ENCODE data around the gene NNAT. TPM values are rescaled to one million over a fixed set of nuclear protein-coding genes. Genes with fewer than 3 reads are reported as not detected.
"Not testable (repeated sequence)": the region's sequence is repeated elsewhere in the genome, so short reads cannot be mapped to it uniquely, and the experiment has no call there.

The NNAT gene
- polyA plus RNA-seq, 1 donor = 824 TPM

GRCh38 chr20:37541326-37541725, 20.3 kb downstream of the NNAT start:
- no peak for DNase-seq

- DNase-seq = no peak
Measured at GRCh38 chr20:37542281-37542680, 21.2 kb downstream of the NNAT start.

GRCh38 chr20:37543828-37544227, 22.8 kb downstream of the NNAT start:
- no peak for DNase-seq

GRCh38 chr20:37544386-37544785, 23.3 kb downstream of the NNAT start:
- DNase-seq = no peak

- DNase-seq = no peak
Measured at GRCh38 chr20:37545516-37545915, 24.5 kb downstream of the NNAT start.

- no peak for DNase-seq
Measured at GRCh38 chr20:37547912-37548311, 26.9 kb downstream of the NNAT start.

GRCh38 chr20:37550101-37550920, 29.3 kb downstream of the NNAT start:
- DNase-seq = not testable (repeated sequence)

GRCh38 chr20:37551660-37552059, 30.6 kb downstream of the NNAT start:
- DNase-seq = not testable (repeated sequence)

GRCh38 chr20:37552415-37552814, 31.4 kb downstream of the NNAT start:
- DNase-seq = no peak

GRCh38 chr20:37554721-37555298, 33.8 kb downstream of the NNAT start:
- DNase-seq = not testable (repeated sequence)

GRCh38 chr20:37556538-37556937, 35.5 kb downstream of the NNAT start:
- no peak for DNase-seq

GRCh38 chr20:37558306-37558705, 37.3 kb downstream of the NNAT start:
- DNase-seq = no peak

- DNase-seq = no peak
Measured at GRCh38 chr20:37558779-37559178, 37.7 kb downstream of the NNAT start.

GRCh38 chr20:37559312-37560027, 38.4 kb downstream of the NNAT start:
- no peak for DNase-seq

- no peak for DNase-seq
Measured at GRCh38 chr20:37560629-37561028, 39.6 kb downstream of the NNAT start.

GRCh38 chr20:37562695-37563480, 41.8 kb downstream of the NNAT start:
- DNase-seq = no peak

GRCh38 chr20:37564016-37564387, 43.0 kb downstream of the NNAT start:
- no peak for DNase-seq

- DNase-seq = peak; percentile 53
Measured at GRCh38 chr20:37564388-37565133, 43.5 kb downstream of the NNAT start.

- no peak for DNase-seq
Measured at GRCh38 chr20:37565134-37565811, 44.2 kb downstream of the NNAT start.

GRCh38 chr20:37566590-37567330, 45.7 kb downstream of the NNAT start:
- no peak for DNase-seq

GRCh38 chr20:37567331-37567665, 46.2 kb downstream of the NNAT start:
- no peak for DNase-seq

Data from hindlimb muscle (tissue), 1 donor.